ENCODE measurements around the gene DGKQ. TPM values are rescaled to one million over a fixed set of nuclear protein-coding genes. Genes with fewer than 3 reads are reported as not detected.

The DGKQ gene
- total RNA-seq, 1 experiment from 2014 or later = 22.0 TPM

DNA sequence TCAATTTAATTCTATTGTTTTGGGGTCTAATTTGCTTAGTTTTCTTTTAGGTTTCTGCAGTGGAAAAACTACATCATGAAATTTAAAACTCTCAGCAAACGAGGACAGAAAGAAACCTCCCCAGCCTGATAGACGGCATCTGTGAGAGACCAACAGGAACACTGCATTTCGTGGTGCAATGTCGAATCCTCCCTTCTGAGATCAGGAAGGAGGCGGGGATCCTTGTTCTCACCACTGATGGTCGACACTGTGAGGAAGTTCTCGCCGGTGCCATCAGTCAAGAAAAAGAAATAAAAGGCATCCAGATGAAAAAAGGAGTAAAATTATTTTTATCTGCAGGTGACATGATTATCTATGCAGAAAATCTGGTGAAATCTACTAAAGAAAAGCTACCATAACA lies 57.8 kb downstream of the DGKQ start:
- Histone ChIP-seq H3K9me3 (ENCODE audit: control insufficient read depth in 1 of 2, insufficient read depth in 1 of 2, low read depth in 1 of 2, low read length in 2 of 2) (no peaks in the 10 kb centered on the region), H4K20me1 (ENCODE audit: insufficient read depth) (0 out of 2 replicates have a peak, but pooled peaks cover 5% of the 10 kb centered on the region), H3K27me3 (ENCODE audit: insufficient read depth, low read length) (no peaks in the 10 kb centered on the region), H3K9ac (ENCODE audit: low read length) (no peak overlapping the region), H3K36me3 (ENCODE audit: control insufficient read depth in 1 of 2, insufficient read depth in 2 of 2, low read length in 2 of 2) (peaks cover 0 to 4% of the 10 kb centered on the region in 2 experiments; a peak in 2 of 4 replicates), H3K9me2 (ENCODE audit: insufficient read depth) (no peaks in the 10 kb centered on the region), H3K4me1 (ENCODE audit: control insufficient read depth in 1 of 2, insufficient read depth in 2 of 2, low read length in 2 of 2) (no peaks in the 10 kb centered on the region), H3K79me2 (ENCODE audit: insufficient read depth, low read length) (peaks cover 75% of the 10 kb centered on the region), H3K27ac (ENCODE audit: low read depth, low read length) (no peak overlapping the region), H2AFZ (ENCODE audit: low read depth, low read length, poor library complexity, severe bottlenecking) (no peak overlapping the region), H3K4me3 (replicated peaks in 1 of 2; ENCODE audit: low read depth in 1 of 2, low read length in 2 of 2) (no peak overlapping the region), H3K4me2 (ENCODE audit: low read length) (no peak overlapping the region)
- RAD21 ChIA-PET (ENCODE audit: low non-redundant PET in 1 of 2, low total read pairs in 2 of 2, uncharacterized antibody in 2 of 2, unreplicated experiment in 2 of 2) = no interaction called here
- no TSS peak for BruUV-seq (replicated peaks)
- no peak for TF ChIP-seq POLR2AphosphoS5 (IDR thresholded peaks at IDR 0.05; ENCODE audit: low read depth, low read length)
- no peak for TF ChIP-seq CTCF (IDR thresholded peaks at IDR 0.05 in 2 of 3, conservative IDR thresholded peaks at IDR 0.05 in 1 of 3; ENCODE audit: borderline replicate concordance in 1 of 3, insufficient read depth in 1 of 3, low read depth in 2 of 3, low read length in 2 of 3)
- no peak for TF ChIP-seq SRF (IDR thresholded peaks at IDR 0.05; ENCODE audit: low read depth)
- TF ChIP-seq SP1 (IDR thresholded peaks at IDR 0.05; ENCODE audit: low read depth) = no peak
- no peak for TF ChIP-seq ZNF274 (IDR thresholded peaks at IDR 0.05; ENCODE audit: low read depth, low read length)
- TF ChIP-seq EGR1 (IDR thresholded peaks at IDR 0.05; ENCODE audit: low read depth) = no peak
- no peak for TF ChIP-seq CBX3 (IDR thresholded peaks at IDR 0.05; ENCODE audit: low read depth)
- TF ChIP-seq SIN3A (IDR thresholded peaks at IDR 0.05; ENCODE audit: low read depth) = no peak
- no peak for TF ChIP-seq ELF1 (IDR thresholded peaks at IDR 0.05; ENCODE audit: borderline replicate concordance, low read depth)
- no peak for TF ChIP-seq JUND (IDR thresholded peaks at IDR 0.05)
- POLR2A ChIA-PET = no interaction called here
- DNase-seq (ENCODE audit: low read depth, low spot score) (no peak), ATAC-seq (no peak)
- CTCF ChIA-PET = no interaction called here
- intact Hi-C loops (cut with micrococcal nuclease) = loop anchor here (10.0 kb wide), 1 partner anchor 71 kb away; no protein-coding TSS in a partner anchor
